HT1080 (cell line): ENCODE results near the gene RBMS2. TPM values are rescaled to one million over a fixed set of nuclear protein-coding genes. Genes with fewer than 3 reads are reported as not detected.

ENCODE experiments used
- DNase-seq: peaks from one replicate; pipeline ENCODE4 v3.0.0-alpha.2; 2015; ENCODE audit warnings: low read depth
- total RNA-seq: library from RNA; depleted of rRNA; stranded (reverse); fragments of >200 nt; shearing (Covaris generic); gene quantifications from 2 replicates; pipeline ENCODE4 v1.2.3, GENCODE V29; 2014

Gene RBMS2
- total RNA-seq, 1 experiment from 2014 or later: 33.3 TPM

DNA sequence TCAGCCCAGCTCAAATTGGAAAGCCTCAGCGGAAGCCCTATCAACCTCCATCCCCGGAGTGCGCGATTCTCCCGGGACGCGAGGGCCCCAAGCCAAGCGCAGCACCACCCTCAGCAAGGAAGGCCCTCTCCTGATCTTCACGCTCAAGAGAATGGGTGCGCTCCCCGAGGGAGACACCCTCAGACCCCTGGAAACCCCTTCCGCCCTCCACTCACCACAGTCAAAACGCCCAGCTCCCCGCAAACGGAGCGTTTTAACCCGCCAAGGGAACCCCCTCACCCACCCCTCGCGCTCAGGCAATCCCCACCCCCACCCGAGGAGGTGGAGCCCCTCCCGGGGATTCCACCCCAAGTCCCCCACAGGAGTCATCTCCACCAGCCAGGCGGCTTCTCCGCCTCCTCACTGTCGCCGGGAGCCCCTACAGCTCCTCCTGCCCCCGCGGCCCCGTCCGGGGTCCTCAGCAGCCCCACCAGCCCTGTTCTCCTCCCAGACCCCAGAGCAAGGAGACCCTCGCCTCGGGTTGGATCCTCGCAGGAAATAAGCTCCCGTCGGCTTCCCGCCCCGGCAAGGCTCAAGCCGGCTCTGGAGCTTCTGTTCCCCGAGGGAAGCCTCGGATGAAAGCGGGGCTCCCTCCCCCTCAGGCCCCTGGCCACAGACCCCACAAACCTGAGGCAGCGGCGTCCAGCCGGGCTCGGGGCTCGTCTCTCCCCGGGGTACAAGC is 108.0 kb downstream of the RBMS2 start:
- DNase-seq: no peak

DNA sequence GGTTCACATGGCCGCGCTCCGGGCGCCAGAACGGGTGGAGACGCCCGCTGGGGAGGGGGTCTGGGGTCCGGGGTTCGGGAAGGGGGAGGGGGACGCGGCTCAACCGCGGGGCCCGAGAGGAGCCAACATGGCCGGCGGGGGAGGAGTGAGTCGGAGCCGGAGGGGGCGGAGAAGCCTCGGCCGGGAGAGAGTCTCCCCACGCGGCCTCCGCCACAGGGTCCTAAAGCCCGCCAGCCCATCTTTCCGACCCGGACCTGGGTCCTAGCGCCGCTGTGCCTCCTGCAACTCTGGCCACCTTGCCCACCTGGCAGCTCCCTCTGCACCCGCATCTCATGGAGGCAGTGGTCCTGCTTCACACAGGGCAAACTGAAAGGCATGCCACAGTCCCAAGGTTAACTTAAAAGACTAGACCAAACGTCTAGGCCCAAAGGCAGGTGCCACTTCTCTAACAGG is 108.6 kb downstream of the RBMS2 start, which contains the start of gene BAZ2A:
TSS of gene BAZ2A (minus strand) at position 147 of the 453 bp plus-strand sequence. CDS start 12,796 bp downstream, outside the sequence.
- peak; percentile 82 for DNase-seq

DNA sequence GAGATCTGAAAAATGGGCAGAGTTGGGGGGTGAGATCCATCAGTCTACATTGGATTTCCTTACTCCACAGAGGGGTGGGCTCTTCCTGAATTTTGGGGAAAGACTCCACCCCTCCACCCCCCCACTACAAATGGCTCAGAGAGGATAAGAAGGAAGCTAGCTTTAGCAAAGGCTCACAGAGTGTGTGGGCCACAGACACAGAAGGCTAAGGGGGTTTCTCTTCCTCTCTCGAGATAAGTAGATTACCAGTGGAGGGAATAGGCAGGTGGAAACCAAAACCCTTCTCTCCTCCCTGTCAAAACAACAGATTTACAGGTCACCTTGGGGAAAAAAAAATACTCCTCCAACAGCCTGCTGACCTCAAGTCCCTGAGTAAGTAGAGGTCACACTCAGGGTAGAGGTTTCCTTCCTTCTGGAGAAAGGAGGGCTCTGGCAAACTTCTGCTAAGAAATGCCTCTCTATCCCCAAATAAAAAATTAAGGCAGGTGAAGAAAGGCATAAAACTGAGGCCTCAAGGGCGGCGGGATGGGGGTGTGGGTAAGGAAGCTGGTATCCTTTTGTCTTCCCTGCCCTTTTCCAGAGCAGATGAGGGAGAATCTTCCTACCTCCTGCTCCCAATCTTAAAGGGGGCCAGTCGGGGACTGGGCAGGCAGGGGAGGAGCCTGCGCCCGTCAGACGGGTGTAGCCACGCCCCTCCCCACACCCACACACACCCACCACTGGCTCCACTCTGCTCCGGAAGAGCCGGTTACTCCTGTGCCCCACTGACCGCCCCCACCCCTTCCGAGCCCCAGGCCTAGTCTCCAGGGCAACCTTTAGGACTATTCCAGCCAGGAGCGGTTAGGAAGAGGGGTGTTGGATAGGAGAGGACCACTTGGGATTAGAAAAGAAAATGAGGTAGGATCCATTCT is 110.4 kb downstream of the RBMS2 start:
- DNase-seq: peak; percentile 33

DNA sequence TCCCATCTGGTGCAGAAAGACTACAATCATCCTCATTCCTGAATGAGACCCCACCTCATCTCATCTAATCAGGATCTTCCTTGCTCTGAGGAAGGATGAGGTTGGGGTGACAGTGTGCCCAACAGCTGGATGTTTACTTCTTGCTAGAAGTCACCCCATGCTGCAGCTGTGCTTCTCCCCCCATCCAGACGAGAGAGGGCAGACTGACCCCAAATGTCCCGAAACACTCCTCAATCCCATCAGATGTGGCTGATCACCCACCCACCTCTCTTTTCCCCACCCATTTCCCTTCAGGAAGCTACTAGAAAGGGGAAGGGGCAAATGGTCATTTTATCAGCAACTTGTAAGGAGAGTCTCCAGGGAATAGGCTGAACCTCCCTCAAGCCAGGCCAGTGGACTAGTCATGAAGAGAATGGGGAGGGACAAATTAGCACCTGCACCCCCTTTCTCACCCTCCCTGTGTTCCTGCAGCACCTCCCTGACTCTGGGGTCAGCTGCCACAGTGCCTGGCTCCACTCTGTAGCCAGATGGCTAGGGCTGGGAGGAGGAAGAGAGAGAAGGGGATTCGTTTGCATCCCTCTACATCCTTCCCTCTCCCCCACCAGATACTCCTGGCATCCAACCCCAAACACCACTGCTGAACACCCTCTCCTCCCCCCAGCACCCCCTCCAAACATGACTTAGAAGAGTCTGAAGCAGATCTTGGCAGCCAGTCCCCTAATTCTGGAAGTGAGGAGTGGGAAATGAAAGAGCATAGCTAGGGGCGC is 111.3 kb downstream of the RBMS2 start:
- DNase-seq: no peak

DNA sequence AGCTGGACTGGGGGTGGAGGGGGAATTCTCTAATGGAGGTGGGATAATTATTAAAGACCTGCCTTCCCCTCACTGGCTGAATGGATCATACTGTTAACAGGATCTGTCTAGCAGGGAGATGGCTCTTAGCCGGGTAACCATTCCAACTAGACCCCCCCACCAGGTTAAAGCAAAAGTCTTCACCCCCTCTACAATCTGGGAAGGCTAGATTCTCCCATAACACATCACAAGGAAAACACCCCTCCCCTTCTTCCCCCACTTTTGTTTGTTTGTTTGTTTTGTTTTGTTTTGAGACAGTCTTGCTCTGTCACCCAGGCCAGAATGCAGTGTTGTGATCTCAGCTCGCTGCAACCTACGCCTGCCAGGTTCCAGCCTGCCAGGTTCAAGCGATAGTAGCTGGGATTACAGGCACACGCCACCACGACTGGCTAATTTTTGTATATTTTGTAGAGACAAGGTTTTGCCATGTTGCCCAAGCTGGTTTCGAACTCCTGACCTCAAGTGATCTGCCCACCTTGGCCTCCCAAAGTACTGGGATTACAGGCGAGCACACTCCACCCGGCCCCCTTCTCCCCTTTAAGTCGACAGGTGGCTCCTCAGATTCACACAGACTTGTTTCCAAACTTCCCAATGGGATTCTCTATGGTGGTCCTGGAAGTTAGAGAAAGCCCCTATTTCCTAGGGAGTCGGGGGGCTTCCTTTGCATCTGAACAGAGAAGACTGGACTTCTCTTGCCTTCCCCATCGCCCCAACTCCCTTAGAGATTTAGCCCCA is 112.0 kb downstream of the RBMS2 start:
- no peak for DNase-seq

DNA sequence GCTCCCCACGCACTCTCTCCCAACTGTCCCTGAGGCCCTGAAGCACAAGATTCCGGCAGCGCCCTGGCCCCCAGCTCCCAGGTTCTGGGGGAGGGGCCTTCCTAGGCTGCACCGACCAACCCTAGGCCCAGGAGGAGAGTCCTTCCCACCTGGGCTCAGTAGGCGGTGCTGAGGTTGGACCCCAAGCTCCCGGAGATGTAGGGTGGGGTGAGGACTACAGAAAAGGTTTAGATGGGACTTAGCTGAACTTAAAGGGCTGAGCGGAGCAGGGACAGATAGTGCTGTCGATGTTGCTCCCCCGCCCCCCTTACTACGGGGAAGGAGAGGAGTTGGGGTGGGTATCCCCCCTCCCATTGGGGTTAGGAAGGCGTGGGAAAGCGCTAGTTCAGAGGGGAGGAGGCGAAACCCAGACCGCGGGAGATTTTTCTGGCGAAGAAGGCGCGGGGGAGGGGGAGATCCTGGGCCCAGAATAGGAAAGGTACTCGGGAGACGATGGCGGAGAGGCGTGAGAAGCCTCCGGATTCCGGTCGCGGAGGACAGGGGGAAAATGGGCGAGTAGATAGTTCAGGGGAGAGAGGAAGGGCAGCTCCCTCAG is 112.7 kb downstream of the RBMS2 start:
- no peak for DNase-seq

DNA sequence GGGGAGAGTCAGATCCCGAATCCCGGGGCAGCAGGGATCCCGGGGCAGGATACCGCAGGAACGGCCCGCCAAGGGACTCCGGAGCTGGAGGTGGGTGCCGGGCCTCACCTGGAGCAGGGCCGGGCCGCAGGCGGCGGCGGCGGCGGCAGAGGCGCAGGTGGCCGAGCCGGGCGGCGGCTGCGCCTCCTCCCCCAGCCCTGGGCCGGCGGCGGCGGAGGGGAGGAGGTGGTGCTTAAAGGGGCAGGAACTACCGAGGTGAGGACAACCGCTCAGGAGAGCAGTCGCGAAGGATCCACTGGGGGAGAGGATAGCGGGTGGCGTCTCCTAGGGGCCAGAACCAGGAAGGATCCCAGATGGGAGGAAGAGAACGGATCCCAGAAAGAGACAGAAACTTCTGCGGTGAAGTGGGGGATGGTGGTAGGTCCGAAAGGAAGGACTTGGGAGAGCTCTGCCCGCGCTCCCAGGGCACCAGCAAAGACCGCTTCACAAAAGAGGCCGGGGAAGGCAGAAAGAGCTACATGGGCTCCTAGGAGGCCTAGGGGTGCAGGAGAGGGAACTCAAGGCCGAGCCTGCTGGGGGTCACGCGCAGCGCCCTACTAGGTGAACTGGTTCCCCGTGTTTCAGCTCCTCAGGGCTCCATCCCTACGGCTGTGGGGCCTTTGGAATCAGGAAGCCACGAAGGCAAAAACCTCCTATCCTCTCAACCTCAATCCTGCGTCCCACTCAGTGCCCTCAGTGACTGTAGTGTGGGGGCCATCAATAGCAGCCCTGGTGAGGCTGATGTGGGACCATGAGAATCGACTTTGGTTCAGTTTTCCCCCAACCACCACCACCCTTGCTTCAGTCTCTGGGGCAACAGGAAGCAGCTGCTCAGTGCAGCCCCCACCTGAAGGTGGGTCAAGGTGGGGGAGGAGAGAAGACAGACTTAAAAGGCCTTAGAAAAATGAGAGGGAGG is 113.5 kb downstream of the RBMS2 start:
- peak; percentile 90 for DNase-seq

DNA sequence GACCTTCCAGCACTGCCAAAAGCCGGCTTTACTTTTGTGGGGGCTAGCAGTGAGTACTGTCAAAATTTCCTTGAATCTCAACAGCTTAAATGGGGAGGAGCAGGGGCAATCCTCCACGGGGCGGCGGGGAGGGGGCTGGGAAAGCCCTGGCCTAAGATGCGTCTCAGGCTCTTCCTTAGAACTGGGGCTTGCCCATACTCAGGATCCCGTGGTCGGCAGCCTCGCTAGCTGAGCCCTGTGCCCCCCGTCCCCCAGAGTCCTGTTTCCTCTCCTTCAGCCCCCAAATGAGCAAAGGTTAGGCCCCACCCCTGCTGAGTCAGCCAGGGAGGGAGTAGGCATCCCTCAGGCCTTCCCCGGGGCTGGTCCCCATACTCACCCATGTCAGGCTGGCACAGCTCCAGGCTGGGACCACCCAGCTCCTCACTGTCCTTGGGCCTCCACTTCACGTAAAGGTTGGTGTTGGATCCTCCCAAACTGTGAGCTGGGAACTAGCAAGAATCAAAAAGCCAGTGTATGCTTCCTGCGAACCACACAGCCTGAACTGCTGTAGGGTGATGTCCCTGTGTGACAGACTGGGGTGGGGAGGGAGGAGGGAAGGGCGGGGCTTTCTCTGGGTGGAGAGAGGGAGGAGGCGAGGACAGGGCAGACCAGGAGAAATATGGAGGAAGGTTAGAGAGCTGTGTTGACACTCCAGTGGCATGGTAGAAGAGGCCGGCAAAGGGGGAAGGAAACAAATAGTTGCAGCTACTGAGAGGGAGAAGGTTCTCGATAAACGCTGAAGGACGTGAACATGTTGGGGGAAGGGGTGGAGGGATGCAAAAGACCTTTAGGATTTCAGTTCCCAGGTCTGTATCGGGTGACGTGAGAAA is 114.4 kb downstream of the RBMS2 start:
- DNase-seq: peak; percentile 86

DNA sequence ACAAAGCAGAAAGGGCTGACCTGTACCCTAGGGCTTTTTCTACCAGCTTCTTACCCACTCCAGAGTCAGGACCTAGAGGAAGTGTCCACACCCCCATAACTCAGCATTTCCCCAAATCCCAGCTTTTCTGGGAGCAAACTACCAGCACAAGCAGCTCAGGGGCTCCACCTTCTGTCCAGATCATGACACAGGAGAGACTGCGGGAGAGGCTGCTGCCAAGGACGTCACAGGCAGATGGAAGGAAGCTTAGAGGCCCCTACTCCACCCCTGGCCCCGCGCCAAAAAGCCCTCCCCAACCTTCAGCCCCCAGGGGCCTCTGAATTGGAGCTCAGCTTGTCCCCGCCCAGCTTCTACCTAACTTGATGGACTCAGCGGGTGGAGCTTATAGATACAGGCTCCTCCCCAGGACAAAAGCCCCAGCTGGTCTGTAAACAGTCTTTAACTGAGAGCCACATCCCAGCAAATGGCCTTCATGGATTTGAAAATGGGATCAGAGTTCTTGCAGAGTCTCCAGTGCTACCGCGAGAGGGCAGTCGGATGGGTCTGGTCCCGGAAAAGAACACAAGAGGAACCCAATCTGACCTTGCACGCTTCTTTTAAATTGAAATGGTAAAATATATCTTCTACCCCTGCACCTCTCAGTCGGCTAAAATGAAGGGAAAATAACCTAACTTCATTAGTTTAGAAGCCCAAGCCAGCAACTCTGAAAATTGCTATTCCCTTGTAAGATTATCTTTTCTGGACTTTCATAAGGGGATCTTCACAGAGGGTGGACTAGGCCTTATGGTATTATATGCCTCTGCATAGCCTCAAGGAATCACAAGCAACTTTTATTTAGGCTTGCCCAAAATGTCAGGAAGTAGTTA is 115.3 kb downstream of the RBMS2 start:
- DNase-seq: peak; percentile 99

DNA sequence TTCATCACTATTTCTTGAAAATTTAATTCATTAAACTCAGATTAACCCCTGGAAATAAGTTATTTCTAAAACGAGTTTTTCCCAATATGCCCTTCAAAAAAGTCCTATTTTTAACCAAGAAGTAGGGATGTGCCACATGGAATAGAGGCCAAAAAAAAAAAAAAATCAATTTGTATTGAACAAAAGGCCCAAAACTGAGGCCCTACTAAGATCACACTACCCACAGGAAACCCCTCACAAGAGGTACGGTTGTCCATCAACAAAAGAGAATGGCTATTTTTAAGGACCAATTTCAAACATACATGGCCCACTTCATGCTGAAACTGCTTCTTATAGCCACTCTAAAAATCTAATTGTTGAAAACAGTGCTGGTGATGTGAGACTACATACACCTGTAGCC is 116.0 kb downstream of the RBMS2 start:
- no peak for DNase-seq

DNA sequence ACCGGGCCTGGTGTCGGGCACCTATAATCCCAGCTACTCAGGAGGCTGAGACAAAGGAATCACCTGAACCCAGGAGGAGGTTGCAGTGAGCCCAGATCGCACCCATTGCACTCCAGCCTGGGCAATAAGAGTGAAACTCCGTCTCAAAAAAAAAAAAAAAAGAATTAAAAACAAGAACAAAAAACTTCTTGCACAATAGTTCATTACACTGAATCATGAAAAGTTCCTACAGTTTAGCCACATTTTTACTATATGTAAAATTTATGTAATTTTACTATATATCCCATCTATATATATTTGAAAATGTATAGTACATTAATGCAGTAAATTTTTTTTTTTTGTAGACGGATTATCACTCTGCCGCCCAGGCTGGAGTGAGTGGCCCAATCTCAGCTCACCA is 119.6 kb downstream of the RBMS2 start:
- DNase-seq: no peak

DNA sequence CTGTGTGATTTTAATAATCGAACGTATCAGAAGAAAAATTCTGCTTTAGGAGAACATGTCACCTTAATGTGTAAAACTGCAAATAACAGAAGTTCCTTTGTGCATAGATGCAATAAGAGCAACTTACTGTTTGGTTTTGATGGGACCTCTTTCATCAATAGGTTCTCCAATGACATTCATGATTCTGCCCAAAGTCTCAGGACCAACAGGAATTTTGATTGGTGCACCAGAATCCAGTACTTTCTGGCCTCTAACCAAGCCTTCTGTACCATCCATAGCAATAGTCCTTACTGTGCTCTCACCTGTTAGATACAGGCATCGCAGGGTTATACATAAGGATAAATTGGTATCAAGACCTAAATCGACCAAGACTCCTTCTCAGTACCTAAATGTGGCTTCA is 123.0 kb downstream of the RBMS2 start:
- no peak for DNase-seq

DNA sequence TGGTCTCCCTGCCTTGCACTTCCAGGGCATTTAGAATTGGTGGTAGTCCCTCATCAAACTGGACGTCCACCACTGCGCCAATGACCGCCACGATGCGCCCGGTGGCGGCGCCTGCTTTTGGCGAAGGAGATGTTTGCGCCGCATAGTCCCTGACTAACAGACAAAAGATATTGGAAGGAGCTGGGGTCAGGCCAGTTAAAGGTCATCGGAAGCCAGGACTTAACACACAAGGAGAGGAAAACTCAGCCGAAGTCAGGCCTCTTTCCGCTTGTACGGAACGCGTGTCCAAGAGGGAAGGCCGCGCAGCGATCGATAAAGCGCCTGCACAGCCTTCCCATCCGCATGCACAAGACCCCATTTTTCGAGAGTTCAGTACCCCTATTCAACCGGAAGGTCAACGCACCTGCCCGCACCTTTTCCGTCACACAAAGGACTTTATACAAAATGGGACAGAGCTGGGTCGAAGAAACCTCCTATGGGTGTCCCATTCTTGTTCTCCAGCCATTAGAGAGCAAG is 123.6 kb downstream of the RBMS2 start:
- DNase-seq: no peak
